Measurements from ENCODE around the gene DSG2. TPM values are rescaled to one million over a fixed set of nuclear protein-coding genes. Genes with fewer than 3 reads are reported as not detected.

Gene DSG2
- total RNA-seq, 2 donors from 2014 or later: 112 to 144 TPM

DNA sequence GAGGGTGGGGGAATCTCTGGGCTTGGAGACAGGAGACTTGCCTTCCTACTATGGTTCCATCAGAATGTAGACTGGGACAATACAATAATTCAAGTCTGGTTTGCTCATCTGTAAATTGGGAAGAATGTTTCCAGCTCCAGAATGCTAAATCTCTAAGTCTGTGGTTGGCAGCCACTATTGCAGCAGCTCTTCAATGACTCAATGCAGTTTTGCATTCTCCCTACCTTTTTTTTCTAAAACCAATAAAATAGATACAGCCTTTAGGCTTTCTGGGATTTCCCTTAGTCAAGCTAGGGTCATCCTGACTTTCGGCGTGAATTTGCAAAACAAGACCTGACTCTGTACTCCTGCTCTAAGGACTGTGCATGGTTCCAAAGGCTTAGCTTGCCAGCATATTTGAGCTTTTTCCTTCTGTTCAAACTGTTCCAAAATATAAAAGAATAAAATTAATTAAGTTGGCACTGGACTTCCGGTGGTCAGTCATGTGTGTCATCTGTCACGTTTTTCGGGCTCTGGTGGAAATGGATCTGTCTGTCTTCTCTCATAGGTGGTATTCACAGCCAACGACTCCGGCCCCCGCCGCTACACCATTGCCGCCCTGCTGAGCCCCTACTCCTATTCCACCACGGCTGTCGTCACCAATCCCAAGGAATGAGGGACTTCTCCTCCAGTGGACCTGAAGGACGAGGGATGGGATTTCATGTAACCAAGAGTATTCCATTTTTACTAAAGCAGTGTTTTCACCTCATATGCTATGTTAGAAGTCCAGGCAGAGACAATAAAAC is 100.2 kb downstream of the DSG2 start:
- no peaks in the 10 kb centered on the region for H3K27me3 Mint-ChIP-seq (ENCODE audit: insufficient read depth)
- H3K36me3 Mint-ChIP-seq (ENCODE audit: low read depth): no peaks in the 10 kb centered on the region
- no peaks in the 10 kb centered on the region for H3K9me3 ChIP-seq (ENCODE audit: control insufficient read depth, low read length)
- H3K4me1 ChIP-seq (ENCODE audit: control insufficient read depth, insufficient read depth, low read length): no peaks in the 10 kb centered on the region
- no peaks in the 10 kb centered on the region for H3K9me3 Mint-ChIP-seq
- no peaks in the 10 kb centered on the region for H3K4me1 Mint-ChIP-seq
- H3K27ac Mint-ChIP-seq: no peak overlapping the region
- 95 to 100% methylated on average over 5 to 13 of the region's 13 CpGs for WGBS, 2 experiments (ENCODE audit: insufficient coverage in 1 of 2, insufficient read length in 1 of 2)
- no peaks in the 10 kb centered on the region for H3K36me3 ChIP-seq (ENCODE audit: control insufficient read depth, insufficient read depth, low read length)
- H3K9ac ChIP-seq (ENCODE audit: extremely low read depth, low read length, poor library complexity, severe bottlenecking): no peak overlapping the region
- no peak overlapping the region for H3K4me3 Mint-ChIP-seq
- H3K27me3 ChIP-seq (ENCODE audit: control insufficient read depth, insufficient read depth, low read length, poor library complexity, severe bottlenecking): no peaks in the 10 kb centered on the region
- H3K27ac ChIP-seq (ENCODE audit: low read depth, low read length): no peak overlapping the region
- no peak overlapping the region for H3K4me3 ChIP-seq (ENCODE audit: low read length)
- no peak for TF ChIP-seq CTCF (conservative IDR thresholded peaks at IDR 0.05)
- no peak for DNase-seq

Other genes with a start within 250 kb of the DSG2 start
- gene DSG1, start 180.0 kb upstream of the DSG2 start, total RNA-seq: not detected
- gene DSG4, start 121.4 kb upstream of the DSG2 start, total RNA-seq: not detected
- not detected for gene DSG3, start 50.4 kb upstream of the DSG2 start, total RNA-seq
- gene TTR, start 93.7 kb downstream of the DSG2 start, total RNA-seq: not detected
- gene B4GALT6, start 186.4 kb downstream of the DSG2 start, total RNA-seq: 10 to 100 TPM; 47.7 to 48.4 TPM

Measured in endodermal cell (in vitro differentiated cells).